Aortic smooth muscle cell (primary cell): ENCODE data around the gene RNF17. TPM values are rescaled to one million over a fixed set of nuclear protein-coding genes. Genes with fewer than 3 reads are reported as not detected.

ENCODE experiments used
- total RNA-seq: library from RNA; depleted of rRNA; stranded (reverse); fragments of >200 nt; gene quantifications from 2 replicates; pipeline ENCODE4 v1.2.3, GENCODE V29; 2014

Gene RNF17
- not detected in 2 replicates for total RNA-seq

GRCh38 chr13:24763596-24764275 is at the start of gene RNF17:
TSS of gene RNF17 (plus strand) at chr13:24764169. CDS start at chr13:24764204, 35 bp downstream.

Other genes starting within 250 kb of the RNF17 start
- gene ATP12A, start 83.8 kb upstream of the RNF17 start, total RNA-seq = not detected in 2 replicates